Panc1 (cell line): ENCODE measurements around the gene ACTR3C. TPM values are rescaled to one million over a fixed set of nuclear protein-coding genes. Genes with fewer than 3 reads are reported as not detected.

Source experiments
- ATAC-seq: fragments of 200-7000 bp; cut with Tn5 transposase; 2 replicates; pipeline ENCODE4 v1.9.1; 2020; ENCODE audit warnings: mild to moderate bottlenecking, moderate library complexity
- BruUV-seq: library from RNA; stranded (reverse); fragments of 400-500 nt; replicated peaks from 2 replicates; lab custom pipeline; 2021; lab: Mats Ljungman, UMichigan
- CTCF ChIA-PET: fragments of 300-600 bp; sonication (Branson Sonifier 250); formaldehyde crosslinking; loops from one replicate; lab custom pipeline; 2022; ENCODE audit warnings: antibody characterized with exemption; lab: Charles Lee
- POLR2A ChIA-PET: fragments of 300-600 bp; sonication (Branson Sonifier 250); formaldehyde crosslinking; loops from one replicate; lab custom pipeline; 2022; ENCODE audit warnings: antibody characterized with exemption; lab: Charles Lee
- DNase-seq: peaks from one replicate; pipeline ENCODE4 v3.0.0-alpha.2; 2010; ENCODE audit warnings: low read depth, low spot score
- H3K27ac ChIP-seq: 2 replicates; pipeline ENCODE4 v1.5.1; 2011; ENCODE audit warnings: mild to moderate bottlenecking, low read length, inconsistent platforms
- H3K27me3 ChIP-seq: fragments of 200-500 bp; sonication (Bioruptor generic); 2 replicates; pipeline ENCODE4 v1.6.0; 2014; ENCODE audit warnings: low read length, inconsistent platforms; ENCODE audit not compliant: control insufficient read depth, insufficient read depth
- H3K36me3 ChIP-seq: fragments of 200-500 bp; sonication (Bioruptor generic); 2 replicates; pipeline ENCODE4 v1.5.1; 2014; ENCODE audit warnings: inconsistent platforms, mild to moderate bottlenecking, low read length, moderate library complexity; ENCODE audit not compliant: control insufficient read depth, insufficient read depth
- H3K4me1 ChIP-seq: 2 replicates; pipeline ENCODE4 v1.5.1; 2011; ENCODE audit warnings: inconsistent platforms, mild to moderate bottlenecking, low read length, moderate library complexity; ENCODE audit not compliant: control insufficient read depth, insufficient read depth
- H3K4me3 ChIP-seq, 2 experiments: 2 replicates each; pipeline ENCODE4 v1.5.1; 2011 to 2012; ENCODE audit warnings: low read depth in 2 of 2, low read length in 2 of 2, mild to moderate bottlenecking in 2 of 2, inconsistent platforms in 1 of 2, moderate library complexity in 1 of 2
- H3K9me3 ChIP-seq: fragments of 200-500 bp; sonication (Bioruptor generic); 2 replicates; pipeline ENCODE4 v1.5.1; 2014; ENCODE audit warnings: low read depth, mild to moderate bottlenecking, inconsistent platforms, low read length, moderate library complexity; ENCODE audit not compliant: control insufficient read depth, insufficient read depth
- CTCF ChIP-seq: fragments of 450-650 bp; IDR thresholded peaks from 2 replicates; pipeline ENCODE4 v1.5.1; 2017; ENCODE audit warnings: mild to moderate bottlenecking
- POLR2AphosphoS5 ChIP-seq: IDR thresholded peaks from 2 replicates; pipeline ENCODE4 v1.6.1; 2012; ENCODE audit warnings: mild to moderate bottlenecking, low read depth, low read length, moderate library complexity
- REST ChIP-seq, 2 experiments: IDR thresholded peaks; 2 replicates each; pipeline ENCODE4 v1.6.1; 2011 to 2012; ENCODE audit warnings: low read depth in 2 of 2, control low read depth in 1 of 2, low read length in 1 of 2, mild to moderate bottlenecking in 1 of 2, moderate library complexity in 1 of 2; ENCODE audit not compliant: insufficient read depth in 1 of 2
- SIN3A ChIP-seq: IDR thresholded peaks from 2 replicates; pipeline ENCODE4 v1.6.1; 2012; ENCODE audit warnings: low read depth, mild to moderate bottlenecking, low read length, moderate library complexity, borderline replicate concordance; ENCODE audit not compliant: insufficient read depth
- TCF7L2 ChIP-seq: IDR thresholded peaks from 2 replicates; pipeline ENCODE4 v1.6.1; 2011; ENCODE audit warnings: mild to moderate bottlenecking, low read depth, low read length, inconsistent platforms
- in situ Hi-C: cut with HindIII; loops from 2 replicates; pipeline ENCODE4 v1.10.0; 2016; ENCODE audit warnings: low sequenced_read_pairs, low pct_unique_long_range_greater_than_20kb
- intact Hi-C: fragments of 100-400 bp; cut with micrococcal nuclease; formaldehyde crosslinking; loops from one replicate; pipeline ENCODE4 v1.10.0; 2022; ENCODE audit not compliant: unreplicated experiment
- total RNA-seq: library from RNA; stranded (reverse); gene quantifications from one replicate; pipeline ENCODE4 v1.2.1, GENCODE V29; 2021; ENCODE audit not compliant: unreplicated experiment

The ACTR3C gene
- total RNA-seq, 1 experiment from 2014 or later = 6.5 TPM

- intact Hi-C loops = no loop called here
- no peak overlapping the region for H3K4me3 ChIP-seq
- no peak overlapping the region for H3K27ac ChIP-seq
- CTCF ChIA-PET = no interaction called here
- TF ChIP-seq POLR2AphosphoS5 (no peak), TCF7L2 (no peak), SIN3A (no peak), REST (IDR thresholded peaks at IDR 0.05; ENCODE audit: insufficient read depth in 1 of 2, low read depth in 2 of 2, low read length in 1 of 2) (no peak), CTCF (no peak)
- DNase-seq (no peak), ATAC-seq (no peak)
- H3K36me3 ChIP-seq = no peaks in the 10 kb centered on the region
- H3K27me3 ChIP-seq = no peaks in the 10 kb centered on the region
- no peaks in the 10 kb centered on the region for H3K9me3 ChIP-seq
- POLR2A ChIA-PET = no interaction called here
- no TSS peak for BruUV-seq
- peaks cover 25% of the 10 kb centered on the region for H3K4me1 ChIP-seq
- in situ Hi-C loops = no loop called here
Observed at GRCh38 chr7:150363370-150363769, 40.0 kb upstream of the ACTR3C start.

- peaks cover 30% of the 10 kb centered on the region for H3K4me1 ChIP-seq
- no peak overlapping the region for H3K4me3 ChIP-seq
- H3K9me3 ChIP-seq = no peaks in the 10 kb centered on the region
- H3K36me3 ChIP-seq = no peaks in the 10 kb centered on the region
- BruUV-seq = no TSS peak
- ChIA-PET POLR2A (interaction anchor here (0.6 kb wide), 1 partner anchor 15 kb away, joined by 3 read pairs; no protein-coding TSS in a partner anchor), CTCF (interaction anchor here (0.6 kb wide), 1 partner anchor 353 kb away, joined by 3 read pairs; no protein-coding TSS in a partner anchor)
- no peak for ATAC-seq
- intact Hi-C loops = no loop called here
- H3K27me3 ChIP-seq = no peaks in the 10 kb centered on the region
- no peak for TF ChIP-seq TCF7L2
- TF ChIP-seq POLR2AphosphoS5 = no peak
- no peak for TF ChIP-seq SIN3A
- no peak for TF ChIP-seq REST (IDR thresholded peaks at IDR 0.05; ENCODE audit: insufficient read depth in 1 of 2, low read depth in 2 of 2, low read length in 1 of 2)
- no peak for TF ChIP-seq CTCF
- in situ Hi-C loops = no loop called here
- DNase-seq = no peak
- no peak overlapping the region for H3K27ac ChIP-seq
Observed at GRCh38 chr7:150361807-150362621, 38.7 kb upstream of the ACTR3C start.
